D721Med (cell line): ENCODE data around the gene LENG8.

Source experiments
- DNase-seq: peaks from one replicate; pipeline ENCODE4 v3.0.0; 2011; ENCODE audit warnings: low spot score; ENCODE audit not compliant: insufficient read length
- FAIRE-seq: peaks from 2 replicates; lab custom pipeline; 2011; peaks lifted over from hg19 to GRCh38; lab: Jason Lieb, UNC
- TF ChIP-seq, protein P1 (sequence below): IDR thresholded peaks from 2 replicates; pipeline ENCODE4 v1.5.1; 2012; ENCODE audit warnings: mild to moderate bottlenecking, control low read depth; ENCODE audit not compliant: insufficient read depth; ENCODE audit errors: missing control alignments

The LENG8 gene

GRCh38 chr19:54477650-54478049 is 28.7 kb downstream of the LENG8 start:
- TF ChIP-seq, protein P1, sequence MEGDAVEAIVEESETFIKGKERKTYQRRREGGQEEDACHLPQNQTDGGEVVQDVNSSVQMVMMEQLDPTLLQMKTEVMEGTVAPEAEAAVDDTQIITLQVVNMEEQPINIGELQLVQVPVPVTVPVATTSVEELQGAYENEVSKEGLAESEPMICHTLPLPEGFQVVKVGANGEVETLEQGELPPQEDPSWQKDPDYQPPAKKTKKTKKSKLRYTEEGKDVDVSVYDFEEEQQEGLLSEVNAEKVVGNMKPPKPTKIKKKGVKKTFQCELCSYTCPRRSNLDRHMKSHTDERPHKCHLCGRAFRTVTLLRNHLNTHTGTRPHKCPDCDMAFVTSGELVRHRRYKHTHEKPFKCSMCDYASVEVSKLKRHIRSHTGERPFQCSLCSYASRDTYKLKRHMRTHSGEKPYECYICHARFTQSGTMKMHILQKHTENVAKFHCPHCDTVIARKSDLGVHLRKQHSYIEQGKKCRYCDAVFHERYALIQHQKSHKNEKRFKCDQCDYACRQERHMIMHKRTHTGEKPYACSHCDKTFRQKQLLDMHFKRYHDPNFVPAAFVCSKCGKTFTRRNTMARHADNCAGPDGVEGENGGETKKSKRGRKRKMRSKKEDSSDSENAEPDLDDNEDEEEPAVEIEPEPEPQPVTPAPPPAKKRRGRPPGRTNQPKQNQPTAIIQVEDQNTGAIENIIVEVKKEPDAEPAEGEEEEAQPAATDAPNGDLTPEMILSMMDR, result peak; percentile 29
- no peak for FAIRE-seq
- no peak for DNase-seq

GRCh38 chr19:54478677-54479266 is 29.8 kb downstream of the LENG8 start:
- FAIRE-seq, result no peak
- TF ChIP-seq, protein P1, result peak; percentile 66
- no peak for DNase-seq

DNA sequence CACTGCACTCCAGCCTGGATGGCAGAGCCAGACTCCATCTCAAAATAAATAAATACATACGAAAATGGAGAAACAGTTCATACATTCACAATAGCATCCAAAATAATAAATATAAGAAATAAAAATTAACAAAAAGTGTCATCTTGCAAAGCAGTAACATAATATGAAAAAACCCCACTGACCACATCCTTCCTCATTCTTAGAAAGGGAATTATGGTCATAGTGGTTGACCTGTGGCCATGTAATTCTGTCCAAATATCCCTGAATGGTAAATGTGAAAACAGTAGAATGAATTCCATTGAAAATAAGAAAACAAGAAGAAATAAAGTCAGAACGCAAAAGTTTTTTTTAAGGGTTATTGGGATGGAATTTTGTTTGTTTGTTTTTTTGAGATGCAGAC is 31.1 kb downstream of the LENG8 start:
- DNase-seq, result no peak
- TF ChIP-seq, protein P1, result no peak
- FAIRE-seq, result no peak

DNA sequence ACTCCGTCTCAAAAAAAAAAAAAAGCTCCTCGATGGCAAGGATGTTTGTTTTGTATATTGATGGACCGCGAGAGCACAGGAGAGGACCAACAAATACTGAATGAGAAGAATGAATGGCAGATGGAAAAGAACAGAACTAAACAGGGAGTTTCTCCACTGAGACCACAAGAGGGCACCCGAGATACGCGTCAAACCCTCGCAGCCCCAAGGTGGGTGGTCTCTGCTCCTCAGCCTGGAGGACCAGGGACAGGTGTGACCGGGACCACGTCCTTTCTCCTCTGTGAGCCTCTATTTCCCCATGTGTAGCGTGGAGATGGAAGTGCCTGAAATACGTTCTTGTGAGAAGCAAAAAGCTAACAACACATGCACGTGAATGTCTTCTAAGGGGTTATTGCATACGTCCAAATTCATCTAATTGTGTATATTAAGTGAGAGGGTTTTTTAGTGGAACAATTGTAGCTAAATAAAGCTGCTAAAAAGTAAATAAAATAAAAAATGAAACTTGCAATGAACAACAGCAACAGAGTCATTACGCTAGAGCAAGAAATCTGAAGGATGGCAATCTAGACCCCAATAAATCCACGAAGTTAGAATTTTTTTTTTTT is 32.4 kb downstream of the LENG8 start:
- FAIRE-seq (no peak), DNase-seq (no peak)
- TF ChIP-seq, protein P1, result peak; percentile 62

DNA sequence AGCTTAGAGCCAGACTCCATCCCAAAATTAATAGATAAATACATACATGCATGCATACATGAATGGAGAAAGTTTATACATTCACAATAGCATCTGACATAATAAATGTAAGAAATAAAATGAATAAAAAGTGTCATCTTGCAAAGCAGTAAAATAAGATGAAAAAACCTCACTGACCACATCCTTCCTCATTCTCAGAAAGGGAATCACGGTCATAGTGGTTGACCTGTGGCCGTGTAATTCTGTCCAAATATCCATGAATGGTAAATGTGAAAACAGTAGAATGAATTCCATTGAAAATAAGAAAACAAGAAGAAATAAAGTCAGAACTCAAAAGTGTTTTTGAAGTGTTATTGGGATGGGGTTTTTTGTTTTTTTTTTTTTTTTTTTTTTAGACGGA is 33.9 kb downstream of the LENG8 start:
- DNase-seq (no peak), FAIRE-seq (no peak)
- TF ChIP-seq, protein P1, result no peak

DNA sequence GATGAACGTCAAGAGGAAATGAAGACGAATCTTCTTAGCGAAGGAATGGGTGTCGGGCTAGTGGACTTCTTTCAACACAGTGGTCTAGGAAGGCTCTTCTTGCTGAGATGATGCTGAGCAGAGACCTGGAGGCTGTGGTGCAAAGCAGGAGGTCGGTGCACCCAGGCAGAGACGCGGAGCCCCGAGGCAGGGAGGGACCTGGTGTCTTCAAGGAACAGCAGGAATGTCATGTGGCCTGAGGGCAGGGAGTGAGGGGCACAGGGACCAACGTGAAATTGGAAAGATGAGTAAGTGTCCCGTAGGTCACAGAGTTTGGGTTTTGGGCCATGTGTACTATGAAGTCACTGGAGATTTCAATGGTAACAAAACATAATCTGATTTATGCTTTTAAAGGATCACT is 35.5 kb downstream of the LENG8 start:
- FAIRE-seq (no peak), DNase-seq (no peak)
- TF ChIP-seq, protein P1, result no peak

DNA sequence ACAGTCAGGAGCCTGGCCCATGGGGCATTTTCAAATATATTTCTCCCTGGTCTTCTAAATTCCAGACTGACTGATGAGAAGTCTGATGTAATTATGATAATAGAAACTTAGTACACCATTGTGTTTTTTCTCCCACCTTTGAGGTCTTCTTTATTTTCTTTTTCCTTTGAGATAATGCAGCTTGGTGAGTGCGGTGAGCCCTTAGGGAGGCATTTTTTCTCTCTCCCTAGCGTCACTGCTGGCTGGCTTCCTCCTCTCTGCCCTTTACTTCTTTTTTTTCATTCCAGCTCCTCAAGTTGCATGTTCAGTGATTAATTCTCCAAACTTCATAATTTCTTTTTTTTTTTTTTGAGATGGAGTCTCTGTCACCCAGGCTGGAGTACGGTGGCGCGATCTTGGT is 36.9 kb downstream of the LENG8 start:
- DNase-seq, result no peak
- TF ChIP-seq, protein P1, result no peak
- FAIRE-seq, result no peak
